Activated CD8-positive, alpha-beta T cell treated with anti-CD3 and anti-CD28 coated beads for 36 hours (primary cell): Measurements from ENCODE around the gene HSDL2. TPM values are rescaled to one million over a fixed set of nuclear protein-coding genes. Genes with fewer than 3 reads are reported as not detected.

Experiments used
- ATAC-seq: fragments of 200-7000 bp; cut with Tn5 transposase; one replicate; pipeline ENCODE4 v1.10.0; 2021; ENCODE audit warnings: mild to moderate bottlenecking, moderate library complexity
- CTCF ChIA-PET: fragments of 350-600 bp; sonication (Branson Sonifier 250); formaldehyde crosslinking; loops from one replicate; lab custom pipeline; 2021; ENCODE audit warnings: antibody characterized with exemption; lab: Charles Lee
- POLR2A ChIA-PET: fragments of 350-600 bp; sonication (Branson Sonifier 250); formaldehyde crosslinking; loops from one replicate; lab custom pipeline; 2021; ENCODE audit warnings: antibody characterized with exemption; lab: Charles Lee
- DNase-seq: peaks from one replicate; pipeline ENCODE4 v3.0.0-alpha.2; 2020
- H3K27ac Mint-ChIP-seq: one replicate; pipeline ENCODE4 v1.8.0; 2021; ENCODE audit warnings: mild to moderate bottlenecking, mixed read lengths
- H3K27me3 Mint-ChIP-seq: one replicate; pipeline ENCODE4 v1.8.0; 2021; ENCODE audit warnings: mixed read lengths
- H3K36me3 Mint-ChIP-seq: one replicate; pipeline ENCODE4 v1.8.0; 2021; ENCODE audit warnings: low read depth, mixed read lengths
- H3K4me1 Mint-ChIP-seq: one replicate; pipeline ENCODE4 v1.8.0; 2021; ENCODE audit warnings: low read depth, mixed read lengths
- H3K4me3 Mint-ChIP-seq: one replicate; pipeline ENCODE4 v1.8.0; 2021; ENCODE audit warnings: mild to moderate bottlenecking, moderate library complexity, mixed read lengths
- H3K9me3 Mint-ChIP-seq: one replicate; pipeline ENCODE4 v1.8.0; 2021; ENCODE audit warnings: mixed read lengths
- intact Hi-C: fragments of 100-400 bp; cut with micrococcal nuclease; formaldehyde crosslinking; loops from one replicate; pipeline ENCODE4 v1.10.0; 2022
- total RNA-seq, 2 experiments: library from RNA; stranded (reverse); gene quantifications; one replicate each; pipeline ENCODE4 v1.2.3, GENCODE V29; 2021
- TF ChIP-seq, protein P1 (sequence below): fragments of 200-600 bp; IDR thresholded peaks from one replicate; pipeline ENCODE4 v1.8.0; 2022; ENCODE audit warnings: antibody characterized with exemption, mild to moderate bottlenecking

Gene HSDL2
- total RNA-seq, 2 experiments from 2014 or later = 24.5 to 25.3 TPM

DNA sequence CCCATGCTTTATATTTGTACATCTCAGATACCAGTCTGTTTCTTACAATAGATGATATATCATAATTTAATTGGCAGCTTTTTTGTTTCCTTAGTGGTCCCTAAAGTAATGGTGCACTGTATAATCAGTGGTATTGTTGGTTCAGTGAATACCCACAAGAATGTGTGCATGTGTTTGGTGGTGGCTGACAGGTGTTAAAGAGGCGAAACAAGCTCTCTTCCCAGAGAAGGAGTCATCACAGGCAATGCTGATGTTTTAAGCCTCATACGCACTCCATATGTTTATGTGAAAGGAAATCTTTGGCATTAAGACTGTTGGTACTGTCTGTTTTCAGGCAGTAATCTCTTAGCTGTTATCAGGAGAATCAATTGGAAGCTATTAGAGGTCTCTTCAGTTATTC lies 57.5 kb downstream of the HSDL2 start:
- intact Hi-C loops = no loop called here
- Mint-ChIP-seq H3K36me3 (no peaks in the 10 kb centered on the region), H3K9me3 (no peaks in the 10 kb centered on the region), H3K27me3 (no peaks in the 10 kb centered on the region), H3K27ac (no peak overlapping the region), H3K4me3 (no peak overlapping the region), H3K4me1 (no peaks in the 10 kb centered on the region)
- TF ChIP-seq, protein P1, sequence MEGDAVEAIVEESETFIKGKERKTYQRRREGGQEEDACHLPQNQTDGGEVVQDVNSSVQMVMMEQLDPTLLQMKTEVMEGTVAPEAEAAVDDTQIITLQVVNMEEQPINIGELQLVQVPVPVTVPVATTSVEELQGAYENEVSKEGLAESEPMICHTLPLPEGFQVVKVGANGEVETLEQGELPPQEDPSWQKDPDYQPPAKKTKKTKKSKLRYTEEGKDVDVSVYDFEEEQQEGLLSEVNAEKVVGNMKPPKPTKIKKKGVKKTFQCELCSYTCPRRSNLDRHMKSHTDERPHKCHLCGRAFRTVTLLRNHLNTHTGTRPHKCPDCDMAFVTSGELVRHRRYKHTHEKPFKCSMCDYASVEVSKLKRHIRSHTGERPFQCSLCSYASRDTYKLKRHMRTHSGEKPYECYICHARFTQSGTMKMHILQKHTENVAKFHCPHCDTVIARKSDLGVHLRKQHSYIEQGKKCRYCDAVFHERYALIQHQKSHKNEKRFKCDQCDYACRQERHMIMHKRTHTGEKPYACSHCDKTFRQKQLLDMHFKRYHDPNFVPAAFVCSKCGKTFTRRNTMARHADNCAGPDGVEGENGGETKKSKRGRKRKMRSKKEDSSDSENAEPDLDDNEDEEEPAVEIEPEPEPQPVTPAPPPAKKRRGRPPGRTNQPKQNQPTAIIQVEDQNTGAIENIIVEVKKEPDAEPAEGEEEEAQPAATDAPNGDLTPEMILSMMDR = no peak
- DNase-seq (no peak), ATAC-seq (no peak)
- ChIA-PET CTCF (interaction anchor here (0.7 kb wide), 1 partner anchor 64 kb away, joined by 3 read pairs; no protein-coding TSS in a partner anchor), POLR2A (no interaction called here)

DNA sequence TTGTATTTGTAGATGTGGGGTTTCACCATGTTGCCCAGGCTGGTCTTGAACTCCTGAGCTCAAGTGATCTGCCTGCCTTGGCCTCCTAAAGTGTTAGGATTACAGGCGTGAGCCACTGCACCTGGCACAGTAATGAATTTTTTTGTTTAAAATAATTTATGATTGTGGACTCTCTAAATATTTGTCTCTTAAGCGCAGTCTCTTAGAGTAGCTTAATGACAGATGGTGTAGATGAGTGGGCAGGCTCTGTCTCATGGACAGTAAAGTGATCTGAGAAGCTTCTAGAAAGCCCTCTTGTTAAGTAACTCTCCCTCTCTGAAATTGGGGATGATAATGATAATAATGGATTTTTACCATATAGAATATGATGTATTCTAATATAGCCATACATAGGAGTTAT lies 59.3 kb downstream of the HSDL2 start:
- Mint-ChIP-seq H3K36me3 (no peaks in the 10 kb centered on the region), H3K27me3 (no peaks in the 10 kb centered on the region), H3K4me3 (no peak overlapping the region), H3K27ac (no peak overlapping the region), H3K4me1 (no peaks in the 10 kb centered on the region), H3K9me3 (no peaks in the 10 kb centered on the region)
- TF ChIP-seq, protein P1 = no peak
- no peak for ATAC-seq
- ChIA-PET POLR2A (interaction anchor here (2.3 kb wide), 1 partner anchor 11 kb away, joined by 6 read pairs; no protein-coding TSS in a partner anchor), CTCF (interaction anchor here (0.7 to 1.2 kb wide), 4 partner anchors 18 to 464 kb away, joined by 3 read pairs; no protein-coding TSS in a partner anchor)
- intact Hi-C loops = no loop called here
- DNase-seq = no peak

DNA sequence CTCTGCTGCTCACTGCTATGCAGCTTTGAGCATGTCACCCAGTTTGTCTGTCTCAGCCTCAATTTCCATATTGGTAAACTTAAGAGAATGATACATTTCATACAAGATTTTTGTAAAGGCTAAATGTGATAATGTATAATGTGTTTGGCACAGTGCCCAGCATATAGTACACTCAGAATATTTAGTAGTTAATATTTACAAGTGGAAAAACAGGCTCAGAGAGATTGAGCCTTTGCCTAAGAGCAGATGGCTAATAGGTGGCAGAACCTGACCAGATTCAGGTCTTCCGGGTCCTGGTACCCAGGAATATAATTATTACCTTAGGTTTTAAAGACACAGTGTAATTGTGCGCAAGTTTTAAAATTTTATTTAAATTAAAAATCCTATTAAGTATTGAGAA lies 59.9 kb downstream of the HSDL2 start:
- intact Hi-C loops = no loop called here
- ATAC-seq (no peak), DNase-seq (no peak)
- no peaks in the 10 kb centered on the region for H3K4me1 Mint-ChIP-seq
- no peak overlapping the region for H3K4me3 Mint-ChIP-seq
- H3K27ac Mint-ChIP-seq = no peak overlapping the region
- ChIA-PET POLR2A (interaction anchor here (2.3 kb wide), 1 partner anchor 11 kb away, joined by 6 read pairs; no protein-coding TSS in a partner anchor), CTCF (interaction anchor here (0.7 to 1.2 kb wide), 4 partner anchors 18 to 463 kb away, joined by 3 read pairs; no protein-coding TSS in a partner anchor)
- H3K27me3 Mint-ChIP-seq = no peaks in the 10 kb centered on the region
- TF ChIP-seq, protein P1 = no peak
- no peaks in the 10 kb centered on the region for H3K9me3 Mint-ChIP-seq
- no peaks in the 10 kb centered on the region for H3K36me3 Mint-ChIP-seq

DNA sequence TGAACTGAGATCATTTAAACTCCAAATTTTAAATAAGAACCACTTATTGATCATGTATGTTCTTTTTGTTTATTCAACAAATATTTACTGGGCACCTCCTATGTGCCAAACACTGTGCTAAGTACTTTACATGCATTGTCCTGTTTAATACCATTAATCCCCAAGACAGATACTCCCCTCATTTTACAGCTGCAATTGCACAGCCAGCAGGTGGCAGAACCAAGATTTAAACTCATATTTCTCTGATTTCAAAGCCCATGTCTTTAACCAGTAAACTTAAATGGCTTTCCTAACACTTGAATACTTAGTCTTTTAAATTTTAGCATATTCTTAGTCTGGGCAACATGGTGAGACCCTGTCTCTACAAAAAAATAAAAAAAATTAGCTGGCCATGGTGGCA lies 63.3 kb downstream of the HSDL2 start:
- ATAC-seq = no peak
- intact Hi-C loops = no loop called here
- ChIA-PET CTCF (interaction anchor here (0.9 to 1.9 kb wide), 5 partner anchors 107 to 376 kb away, joined by 4 to 7 read pairs (median 4); no protein-coding TSS in a partner anchor), POLR2A (no interaction called here)
- Mint-ChIP-seq H3K36me3 (no peaks in the 10 kb centered on the region), H3K27ac (no peak overlapping the region), H3K9me3 (no peaks in the 10 kb centered on the region), H3K27me3 (no peaks in the 10 kb centered on the region), H3K4me3 (no peak overlapping the region), H3K4me1 (no peaks in the 10 kb centered on the region)
- DNase-seq = peak; percentile 37
- TF ChIP-seq, protein P1 = peak; percentile 51

DNA sequence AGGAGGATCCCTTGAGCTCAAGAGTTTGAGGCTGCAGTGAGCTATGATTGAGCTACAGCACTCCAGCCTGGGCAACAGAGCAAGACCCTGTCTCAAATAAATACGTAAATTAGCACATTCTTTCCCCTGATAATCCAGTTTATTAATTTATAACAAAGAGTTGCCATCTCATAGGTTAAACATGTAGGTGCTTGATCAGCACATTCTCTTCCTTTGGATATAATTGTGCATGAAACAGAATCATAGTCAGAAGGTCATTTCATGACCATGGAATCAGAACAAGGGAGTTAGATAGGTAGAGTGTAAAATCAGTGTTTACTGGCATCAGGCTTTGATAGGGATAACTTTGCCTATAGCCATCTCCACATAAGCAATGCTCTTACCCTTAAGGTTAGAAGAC lies 63.7 kb downstream of the HSDL2 start:
- no peaks in the 10 kb centered on the region for H3K4me1 Mint-ChIP-seq
- H3K27ac Mint-ChIP-seq = no peak overlapping the region
- ChIA-PET POLR2A (no interaction called here), CTCF (interaction anchor here (1.1 to 1.9 kb wide), 5 partner anchors 9 to 376 kb away, joined by 3 to 7 read pairs (median 4); no protein-coding TSS in a partner anchor)
- TF ChIP-seq, protein P1 = no peak
- no peaks in the 10 kb centered on the region for H3K36me3 Mint-ChIP-seq
- DNase-seq (no peak), ATAC-seq (no peak)
- H3K4me3 Mint-ChIP-seq = no peak overlapping the region
- no peaks in the 10 kb centered on the region for H3K9me3 Mint-ChIP-seq
- H3K27me3 Mint-ChIP-seq = no peaks in the 10 kb centered on the region
- intact Hi-C loops = no loop called here
